ENCODE measurements around the gene REC8. TPM values are rescaled to one million over a fixed set of nuclear protein-coding genes. Genes with fewer than 3 reads are reported as not detected.

Gene REC8
- total and polyA plus RNA-seq, 12 donors: 2.5 to 17.7 (median 4.3) TPM

DNA sequence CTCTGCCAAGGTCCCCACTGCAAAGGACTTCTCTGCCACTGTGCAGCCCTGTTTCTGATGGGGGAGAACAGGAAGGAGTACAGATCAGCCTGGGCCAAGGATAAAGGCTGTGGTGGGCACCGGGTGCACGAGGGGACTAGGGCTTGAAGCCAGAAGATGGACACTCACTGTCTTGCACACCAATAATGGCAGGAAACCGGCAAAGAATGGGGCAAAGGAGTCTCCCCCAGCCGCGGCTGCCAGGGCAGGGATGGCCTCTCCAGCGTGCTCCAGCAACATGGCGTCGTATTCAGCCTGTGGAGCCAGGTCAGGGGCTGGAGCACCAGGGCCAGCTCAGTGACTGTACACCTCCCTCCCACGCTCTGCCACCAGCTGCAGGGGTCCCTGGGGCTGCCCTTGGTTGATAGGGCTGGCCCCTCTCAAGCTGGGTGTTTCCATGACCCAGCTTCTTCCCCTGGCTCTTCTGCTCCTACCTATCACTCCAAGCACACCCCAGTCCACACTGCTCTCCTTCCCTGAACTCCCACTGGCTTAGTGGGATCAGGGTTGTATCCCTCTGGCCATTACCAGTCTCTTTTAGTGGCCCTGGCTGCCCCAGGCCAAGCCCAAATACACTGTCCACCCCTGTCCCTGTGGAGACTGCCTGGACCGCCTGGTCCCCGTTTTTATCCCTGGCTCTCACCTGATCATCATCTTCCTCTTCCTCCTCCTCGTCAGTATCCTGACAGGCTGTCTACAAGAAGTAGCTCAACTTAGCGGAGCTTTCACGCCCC is 10.4 kb downstream of the REC8 start:
- Histone ChIP-seq H3K9me3 (no peaks in the 10 kb centered on the region), H3K36me3 (peaks cover 0 to 100% (median 36%) of the 10 kb centered on the region in 9 donors), H3K27me3 (no peaks in the 10 kb centered on the region), H3K4me1 (peaks cover 0 to 22% (median 14%) of the 10 kb centered on the region in 9 donors), H3K4me3 (no peak overlapping the region), H3K27ac (no peak overlapping the region)
- WGBS, 2 donors: 82 to 89% methylated on average over 14 of the region's 14 CpGs
- no peak for DNase-seq
- ATAC-seq: no peak
- TF ChIP-seq, protein P1, sequence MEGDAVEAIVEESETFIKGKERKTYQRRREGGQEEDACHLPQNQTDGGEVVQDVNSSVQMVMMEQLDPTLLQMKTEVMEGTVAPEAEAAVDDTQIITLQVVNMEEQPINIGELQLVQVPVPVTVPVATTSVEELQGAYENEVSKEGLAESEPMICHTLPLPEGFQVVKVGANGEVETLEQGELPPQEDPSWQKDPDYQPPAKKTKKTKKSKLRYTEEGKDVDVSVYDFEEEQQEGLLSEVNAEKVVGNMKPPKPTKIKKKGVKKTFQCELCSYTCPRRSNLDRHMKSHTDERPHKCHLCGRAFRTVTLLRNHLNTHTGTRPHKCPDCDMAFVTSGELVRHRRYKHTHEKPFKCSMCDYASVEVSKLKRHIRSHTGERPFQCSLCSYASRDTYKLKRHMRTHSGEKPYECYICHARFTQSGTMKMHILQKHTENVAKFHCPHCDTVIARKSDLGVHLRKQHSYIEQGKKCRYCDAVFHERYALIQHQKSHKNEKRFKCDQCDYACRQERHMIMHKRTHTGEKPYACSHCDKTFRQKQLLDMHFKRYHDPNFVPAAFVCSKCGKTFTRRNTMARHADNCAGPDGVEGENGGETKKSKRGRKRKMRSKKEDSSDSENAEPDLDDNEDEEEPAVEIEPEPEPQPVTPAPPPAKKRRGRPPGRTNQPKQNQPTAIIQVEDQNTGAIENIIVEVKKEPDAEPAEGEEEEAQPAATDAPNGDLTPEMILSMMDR (IDR thresholded peaks at IDR 0.05): no peak
- intact Hi-C loops (cut with DNase I): no loop called here

GRCh38 chr14:24183014-24183481 is 11.2 kb downstream of the REC8 start:
- DNase-seq: no peak
- Histone ChIP-seq H3K4me1 (peaks cover 3 to 30% (median 22%) of the 10 kb centered on the region in 9 donors), H3K36me3 (peaks cover 0 to 93% (median 35%) of the 10 kb centered on the region in 9 donors), H3K27me3 (no peaks in the 10 kb centered on the region), H3K4me3 (no peak overlapping the region), H3K27ac (no peak overlapping the region), H3K9me3 (no peaks in the 10 kb centered on the region)
- TF ChIP-seq, protein P1 (IDR thresholded peaks at IDR 0.05): no peak
- no peak for ATAC-seq
- intact Hi-C loops (cut with DNase I): no loop called here
- 89 to 94% methylated on average over 15 of the region's 15 CpGs for WGBS, 2 donors

- DNase-seq: no peak
- Histone ChIP-seq H3K9me3 (no peaks in the 10 kb centered on the region), H3K36me3 (peaks cover 0 to 80% (median 25%) of the 10 kb centered on the region in 9 donors), H3K4me1 (peaks cover 4 to 37% (median 31%) of the 10 kb centered on the region in 9 donors), H3K27me3 (no peaks in the 10 kb centered on the region), H3K4me3 (no peak overlapping the region), H3K27ac (no peak overlapping the region)
- 88 to 89% methylated on average over 19 of the region's 19 CpGs for WGBS, 2 donors
- TF ChIP-seq, protein P1 (IDR thresholded peaks at IDR 0.05): no peak
- ATAC-seq: no peak
- intact Hi-C loops (cut with DNase I): no loop called here
Observed at GRCh38 chr14:24184104-24184970, 12.5 kb downstream of the REC8 start.

DNA sequence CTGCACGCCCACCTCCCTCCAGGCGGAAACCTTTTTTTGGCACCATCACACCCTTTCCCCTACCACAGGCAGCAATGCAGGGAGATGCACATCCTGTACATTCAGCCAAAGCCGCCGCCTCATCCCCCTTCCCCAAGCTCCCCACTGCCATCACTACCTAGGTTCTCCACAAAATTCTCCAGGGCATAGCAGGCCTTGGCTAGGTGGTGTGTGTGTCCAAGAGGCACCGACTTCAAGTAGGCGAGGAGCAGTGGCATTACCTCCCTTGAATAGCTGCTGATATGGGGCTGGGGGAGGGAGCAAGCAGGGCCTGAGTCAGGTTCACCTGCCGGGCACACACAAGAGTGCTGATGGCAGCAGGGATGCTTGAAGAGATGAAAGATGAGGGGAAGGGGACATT is 13.1 kb downstream of the REC8 start:
- peaks cover 0 to 80% (median 23%) of the 10 kb centered on the region in 9 donors for H3K36me3 ChIP-seq
- H3K4me1 ChIP-seq: peaks cover 4 to 33% (median 25%) of the 10 kb centered on the region in 9 donors
- H3K27ac ChIP-seq: no peak overlapping the region
- TF ChIP-seq, protein P1 (IDR thresholded peaks at IDR 0.05): no peak
- DNase-seq: no peak
- WGBS, 2 donors: 92 to 97% methylated on average over 7 of the region's 7 CpGs
- intact Hi-C loops (cut with DNase I): no loop called here
- no peaks in the 10 kb centered on the region for H3K27me3 ChIP-seq
- H3K4me3 ChIP-seq: no peak overlapping the region
- H3K9me3 ChIP-seq: no peaks in the 10 kb centered on the region
- no peak for ATAC-seq
